ENCODE measurements around the gene PPARD.

The PPARD gene

DNA sequence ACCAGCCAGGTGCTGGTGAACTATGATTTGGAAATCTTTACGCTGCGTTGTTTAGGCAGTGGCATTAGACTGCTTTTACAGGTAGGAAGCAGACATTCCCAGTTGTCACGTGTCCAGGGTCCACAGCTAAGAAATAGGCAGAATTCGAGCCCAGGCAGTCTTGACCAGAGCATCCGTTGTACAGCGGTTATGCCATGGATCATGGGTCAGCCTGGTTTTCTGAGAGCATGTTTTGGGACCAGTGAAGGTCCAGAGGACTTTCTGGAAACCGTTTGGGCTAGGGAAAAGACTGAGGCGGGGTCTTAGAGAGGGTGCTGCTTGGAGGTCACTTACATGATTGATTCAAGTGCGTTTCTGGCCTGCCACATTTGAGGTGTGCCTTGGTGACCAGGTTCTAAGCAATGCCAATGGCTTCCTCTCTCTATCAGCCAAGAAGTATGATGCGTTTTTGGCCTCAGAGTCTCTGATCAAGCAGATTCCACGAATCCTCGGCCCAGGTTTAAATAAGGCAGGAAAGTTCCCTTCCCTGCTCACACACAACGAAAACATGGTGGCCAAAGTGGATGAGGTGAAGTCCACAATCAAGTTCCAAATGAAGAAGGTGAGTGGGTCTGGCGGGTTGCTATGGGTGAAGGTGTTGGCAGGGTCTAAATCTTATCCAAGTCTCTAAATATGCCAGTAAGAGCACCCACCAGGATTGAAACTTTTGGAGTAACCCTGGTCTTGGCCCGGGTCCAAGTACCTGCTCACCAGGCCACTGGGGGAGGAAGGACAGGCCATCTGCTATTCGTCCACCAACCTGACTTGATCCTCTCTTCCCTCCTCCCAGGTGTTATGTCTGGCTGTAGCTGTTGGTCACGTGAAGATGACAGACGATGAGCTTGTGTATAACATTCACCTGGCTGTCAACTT, 127.6 kb downstream of the PPARD start:
- no peak for DNase-seq (ENCODE audit: low read depth in 2 of 2)

DNA sequence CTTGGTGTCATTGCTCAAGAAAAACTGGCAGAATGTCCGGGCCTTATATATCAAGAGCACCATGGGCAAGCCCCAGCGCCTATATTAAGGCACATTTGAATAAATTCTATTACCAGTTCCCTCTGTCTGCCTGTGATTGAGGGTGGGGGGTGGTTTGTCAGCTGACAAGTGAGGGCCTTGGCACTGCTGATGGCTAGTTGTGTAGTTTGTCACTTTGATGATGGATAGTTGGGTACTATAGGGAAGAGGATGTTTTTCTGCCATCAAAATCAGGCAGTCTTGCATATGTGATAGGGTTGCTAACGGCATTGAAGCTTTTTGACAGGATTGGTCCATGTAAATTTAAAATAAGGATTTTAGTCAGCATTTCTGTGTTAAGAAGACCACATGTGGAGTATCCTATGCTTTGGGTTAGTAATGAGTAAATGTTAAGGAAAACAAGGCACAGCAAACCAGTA, 128.3 kb downstream of the PPARD start:
- DNase-seq (ENCODE audit: low read depth in 2 of 2), result no peak

DNA sequence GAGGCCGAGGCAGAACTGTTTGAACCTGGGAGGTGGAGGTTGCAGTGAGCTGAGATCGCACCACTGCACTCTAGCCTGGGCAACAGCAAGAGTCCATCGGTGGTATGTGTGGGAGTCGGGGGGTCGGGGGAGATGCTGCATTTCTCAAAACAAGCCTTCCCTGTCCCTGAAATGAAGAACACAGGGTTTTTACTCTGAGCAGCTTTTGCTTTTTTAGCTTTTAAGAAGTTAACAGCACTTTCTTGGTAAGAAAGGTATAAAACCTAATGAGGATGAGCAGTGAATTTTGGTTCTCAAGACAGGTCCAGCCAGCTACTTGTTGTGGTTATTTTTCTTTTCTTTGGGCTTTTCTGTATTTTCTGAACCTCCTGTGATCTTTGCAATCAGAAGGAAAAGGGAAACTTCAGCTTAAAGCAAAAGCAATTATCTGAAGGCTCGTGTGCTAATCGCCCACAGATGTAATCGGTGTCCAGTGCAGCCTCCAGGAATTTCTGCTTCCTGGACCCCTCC, 129.5 kb downstream of the PPARD start:
- no peak for DNase-seq (ENCODE audit: low read depth in 2 of 2)

DNA sequence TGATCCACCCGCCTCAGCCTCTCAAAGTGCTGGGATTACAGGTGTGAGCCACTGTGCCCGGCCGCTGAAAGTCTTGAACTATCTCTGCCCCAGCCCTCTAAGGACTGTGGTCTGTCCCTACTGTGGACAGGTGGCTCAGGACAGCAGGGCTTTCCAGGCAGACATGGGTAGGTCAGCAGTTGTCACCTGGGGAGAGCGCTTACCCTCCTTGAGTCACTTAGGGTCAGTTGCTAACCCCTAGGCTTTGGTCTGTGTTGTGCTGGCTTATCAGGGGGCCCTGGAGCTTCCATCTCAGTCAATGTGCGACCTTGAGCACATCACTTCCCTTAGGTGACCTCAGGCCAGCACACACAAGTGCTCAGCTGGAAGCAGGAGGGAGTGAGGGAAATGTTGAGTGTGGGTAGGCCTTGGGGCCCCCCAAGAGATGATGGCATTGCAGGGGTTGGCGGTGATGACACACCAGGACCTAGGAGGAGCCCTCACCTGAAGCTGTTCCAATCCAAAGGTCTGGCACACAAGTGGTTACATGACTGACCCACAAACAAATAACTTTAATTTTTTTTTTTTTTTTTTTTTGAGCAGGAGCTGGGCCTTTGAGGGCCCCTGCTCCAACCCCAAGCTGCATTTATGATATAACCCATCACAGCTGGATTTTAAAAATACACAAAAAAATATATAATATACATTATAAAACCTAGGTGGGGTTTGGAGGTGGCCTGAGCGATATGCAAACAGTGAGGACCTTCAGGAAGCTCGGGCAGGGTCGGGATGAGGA, 130.9 kb downstream of the PPARD start:
- no peak for DNase-seq (ENCODE audit: low read depth in 2 of 2)

DNA sequence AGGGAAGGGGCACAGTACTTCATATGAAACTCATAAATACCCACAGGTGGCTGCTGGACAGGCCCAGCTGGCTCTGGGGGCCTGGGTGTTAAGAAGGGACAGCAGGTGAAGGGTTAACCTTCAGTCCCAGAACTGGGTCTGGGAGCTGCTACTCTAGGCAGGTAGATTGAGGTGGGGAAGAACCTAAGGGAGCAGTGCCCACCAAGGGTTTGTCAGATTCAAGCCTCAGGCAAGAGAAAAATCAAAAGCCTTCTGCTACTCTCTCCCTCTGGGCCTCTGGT, 131.4 kb downstream of the PPARD start:
- DNase-seq (ENCODE audit: low read depth in 2 of 2), result no peak

DNA sequence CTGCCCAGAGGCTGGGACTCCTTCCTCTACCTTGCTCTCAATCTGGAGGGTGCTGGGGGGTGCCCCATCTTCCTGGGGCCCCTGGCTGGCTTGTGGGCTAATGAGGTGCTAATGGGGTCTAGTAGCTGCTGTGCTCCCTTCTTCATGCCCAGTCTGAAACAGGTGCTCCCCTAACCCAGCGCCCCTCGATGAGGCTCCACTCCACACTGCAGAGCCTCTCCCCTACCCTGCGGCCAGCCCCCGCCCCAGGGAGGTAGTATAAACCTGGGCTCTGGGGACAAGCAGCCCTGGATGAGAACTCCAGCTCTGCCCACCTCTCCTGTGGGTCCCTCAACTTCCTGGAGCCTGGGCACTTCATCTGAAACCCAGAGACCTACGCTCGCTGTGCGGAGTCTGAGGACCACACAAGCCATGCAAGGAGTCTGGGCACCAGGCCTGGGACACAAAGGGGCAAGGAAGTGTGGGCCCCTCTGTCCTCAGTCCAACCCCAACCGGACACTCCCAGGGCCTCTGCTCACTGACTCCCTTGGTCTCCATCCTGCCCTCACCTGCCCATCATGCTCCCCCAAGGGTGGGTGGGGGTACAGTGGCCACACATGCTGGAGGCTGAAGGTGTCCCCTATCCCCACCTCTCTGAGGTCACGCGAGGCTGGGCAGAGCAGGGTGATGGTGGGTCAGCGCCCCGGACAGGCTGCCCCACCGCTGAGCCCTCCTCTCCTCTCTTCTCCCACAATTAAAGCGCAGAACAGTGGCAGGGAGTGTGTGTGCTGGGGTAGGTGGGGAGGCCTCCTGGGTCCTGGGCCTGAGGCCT, 132.0 kb downstream of the PPARD start:
- DNase-seq (ENCODE audit: low read depth in 2 of 2), result no peak

DNA sequence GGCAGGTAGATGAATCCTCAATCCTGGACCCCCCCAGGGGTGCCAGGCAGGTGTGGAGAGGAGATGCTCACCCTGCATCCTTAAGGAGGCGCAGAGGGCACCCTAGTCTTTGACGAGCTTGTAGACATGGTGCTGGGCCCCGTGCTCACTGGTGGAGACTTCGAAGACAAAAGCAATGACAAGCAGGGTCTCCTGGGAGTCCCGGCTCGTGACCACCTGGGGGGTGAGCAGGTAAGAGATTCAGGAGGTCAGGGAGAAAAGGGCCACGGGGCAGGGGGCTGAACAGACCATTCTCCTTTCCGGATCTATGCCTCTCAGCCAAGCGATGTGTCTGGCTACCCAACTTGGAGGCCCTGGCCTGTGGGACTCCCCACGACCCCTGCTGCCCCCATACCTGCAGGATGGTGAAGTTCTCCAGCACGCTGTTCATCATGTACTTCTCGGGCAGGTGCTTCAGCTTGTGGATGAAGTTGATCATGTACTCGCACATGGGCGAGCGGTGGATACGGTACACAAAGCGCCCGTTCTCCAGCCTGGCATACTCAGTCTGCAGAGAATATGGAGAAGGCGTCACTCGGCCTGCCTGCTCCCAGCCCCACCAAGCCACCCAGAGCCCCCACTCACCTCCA, 132.7 kb downstream of the PPARD start:
- no peak for DNase-seq (ENCODE audit: low read depth in 2 of 2)

DNA sequence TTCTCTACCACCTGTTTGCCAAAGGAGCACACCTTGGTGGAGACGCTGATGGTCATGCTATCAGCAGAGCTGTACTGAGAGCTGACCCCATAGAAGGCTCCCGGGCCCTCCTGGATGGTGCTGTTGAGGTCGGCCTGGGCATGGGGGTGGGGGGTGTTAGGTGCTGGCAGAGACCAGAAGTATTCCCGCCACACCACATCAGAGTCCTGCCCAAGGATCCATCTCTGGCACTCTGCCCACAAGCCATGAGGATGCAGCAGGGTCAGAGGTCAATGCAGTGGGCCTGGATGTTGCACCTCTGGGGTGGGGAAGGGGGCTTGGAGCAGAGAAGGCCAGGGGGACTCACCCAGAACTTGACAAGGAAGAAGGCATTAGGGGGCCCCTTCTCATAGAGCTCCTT, 133.2 kb downstream of the PPARD start:
- no peak for DNase-seq (ENCODE audit: low read depth in 2 of 2)

DNA sequence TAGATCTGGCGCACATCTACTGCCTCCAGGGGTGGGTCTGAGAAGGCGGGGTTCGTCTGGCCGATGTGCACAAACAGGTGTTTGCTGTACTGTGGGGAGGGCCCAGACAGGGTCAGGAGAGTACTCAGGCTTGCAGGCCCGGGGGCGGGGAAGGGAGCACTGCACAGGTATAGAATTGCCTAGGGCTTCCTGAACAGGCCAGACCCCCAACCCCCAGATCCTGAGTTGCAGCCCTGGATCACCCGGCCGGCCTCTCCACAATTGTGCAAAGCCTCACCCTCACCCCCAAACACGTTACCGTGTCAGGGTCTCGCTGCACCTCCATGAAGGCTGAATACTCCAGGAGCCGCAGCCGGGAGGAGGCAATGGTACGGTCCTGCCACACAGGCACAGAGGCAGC, 133.6 kb downstream of the PPARD start:
- DNase-seq (ENCODE audit: low read depth in 2 of 2), result no peak

DNA sequence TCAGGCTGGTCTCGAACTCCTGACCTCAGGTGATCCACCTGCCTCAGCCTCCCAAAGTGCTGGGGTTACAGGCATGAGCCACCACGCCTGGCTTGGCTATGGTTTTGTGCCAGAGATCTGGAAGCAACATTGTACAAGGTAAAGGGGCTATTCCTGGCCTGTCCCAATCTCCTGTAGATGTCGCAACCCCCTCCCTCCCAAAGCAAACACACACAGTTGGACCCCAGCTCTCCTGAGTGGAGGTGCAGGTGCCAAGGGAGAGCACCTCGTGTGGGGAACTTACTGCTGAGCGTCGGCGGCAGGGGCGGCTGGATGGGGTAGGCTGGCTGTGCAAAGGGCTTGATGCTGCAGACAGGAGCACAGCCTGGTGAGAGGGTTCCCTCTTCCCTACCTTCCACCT, 134.7 kb downstream of the PPARD start:
- DNase-seq (ENCODE audit: low read depth in 2 of 2), result no peak
